Measurements from ENCODE around the gene PRELID2.
A peak's percentile ranks its signal among the peaks of the same experiment; 100 is the strongest.
"Not testable (repeated sequence)": the region's sequence is repeated elsewhere in the genome, so short reads cannot be mapped to it uniquely, and the experiment has no call there.

The PRELID2 gene

GRCh38 chr5:145840458-145841132 lies 5.5 kb upstream of the PRELID2 start:
- DNase-seq (ENCODE audit: low spot score) = no peak

DNA sequence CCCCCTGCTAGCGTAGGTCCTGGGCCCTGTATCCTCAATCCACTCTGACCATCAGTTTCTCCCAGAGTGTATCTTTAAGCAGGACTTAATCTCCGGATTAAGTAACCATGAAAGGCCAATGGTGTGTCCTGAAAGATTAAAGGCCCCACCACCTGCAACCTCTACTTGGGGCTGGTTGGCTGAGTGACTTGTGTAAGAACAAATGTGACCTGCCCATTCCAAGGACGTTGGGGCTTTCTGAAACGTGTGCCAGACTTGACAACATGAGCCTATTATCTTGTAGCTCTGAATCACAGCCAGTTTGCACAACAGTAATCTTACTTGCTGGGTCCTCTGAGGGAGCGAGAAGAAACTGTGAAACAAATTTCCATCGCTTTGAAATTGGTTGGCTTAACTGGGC lies 3.1 kb upstream of the PRELID2 start:
- DNase-seq (ENCODE audit: low spot score) = no peak

DNA sequence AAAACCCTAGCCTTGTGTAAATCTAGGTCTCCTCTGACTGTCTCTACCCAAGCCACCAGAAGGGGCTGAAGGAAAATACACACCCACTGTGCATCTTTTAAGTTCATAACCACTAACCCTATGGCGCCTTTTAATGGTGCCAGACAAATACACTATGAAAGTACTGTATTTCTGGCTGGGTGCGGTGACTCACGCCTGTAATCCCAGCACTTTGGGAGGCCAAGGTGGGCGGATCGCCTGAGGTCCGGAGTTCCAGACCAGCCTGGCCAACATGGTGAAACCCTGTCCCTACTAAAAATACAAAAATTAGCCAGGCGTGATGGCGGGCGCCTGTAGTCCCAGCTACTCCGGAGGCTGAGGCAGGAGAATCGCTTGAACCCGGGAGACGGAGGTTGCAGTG lies 1.1 kb upstream of the PRELID2 start:
- DNase-seq (ENCODE audit: low spot score) = not testable (repeated sequence)

GRCh38 chr5:145835848-145836239 lies 702 bp upstream of the PRELID2 start:
- no peak for DNase-seq (ENCODE audit: low spot score)

GRCh38 chr5:145834554-145834916 lies 607 bp downstream of the PRELID2 start:
- DNase-seq (ENCODE audit: low spot score) = no peak

GRCh38 chr5:145833631-145834200 lies 1.4 kb downstream of the PRELID2 start:
- no peak for DNase-seq (ENCODE audit: low spot score)

GRCh38 chr5:145830594-145830993 lies 4.5 kb downstream of the PRELID2 start:
- peak; percentile 5 for DNase-seq (ENCODE audit: low spot score)

DNA sequence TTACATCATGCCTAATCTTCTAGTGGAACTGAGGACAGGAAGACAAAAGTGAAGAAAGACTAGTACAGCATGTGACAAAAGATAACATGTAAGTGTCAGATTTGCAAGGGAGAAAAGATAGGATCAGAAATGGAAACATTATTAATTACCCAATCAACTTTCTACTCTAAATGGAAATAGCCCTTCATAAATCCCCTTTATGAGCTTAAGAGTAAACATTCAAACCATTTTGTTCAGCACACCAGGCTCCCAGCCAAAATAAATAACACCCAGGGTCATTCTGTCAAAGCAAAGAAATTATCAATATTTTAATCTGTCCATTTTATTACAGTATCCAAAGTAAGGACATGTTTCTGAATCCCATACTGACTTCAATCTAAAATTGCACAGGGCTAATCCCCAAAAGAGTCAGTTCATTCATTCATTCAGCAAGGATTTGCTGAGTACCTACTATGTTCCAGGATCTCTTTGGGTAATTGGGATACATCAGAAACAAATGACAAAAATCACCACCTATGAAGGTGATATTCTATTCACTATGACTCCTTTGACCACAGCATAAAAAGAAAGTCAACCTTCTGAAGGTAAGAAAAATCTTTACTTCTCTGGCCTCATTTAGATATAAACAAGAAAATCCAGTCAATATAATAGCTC lies 5.3 kb downstream of the PRELID2 start:
- no peak for DNase-seq (ENCODE audit: low spot score)

GRCh38 chr5:145826895-145827674 lies 8.1 kb downstream of the PRELID2 start:
- no peak for DNase-seq (ENCODE audit: low spot score)

GRCh38 chr5:145825751-145826180 lies 9.4 kb downstream of the PRELID2 start:
- DNase-seq (ENCODE audit: low spot score) = peak; percentile 17

DNA sequence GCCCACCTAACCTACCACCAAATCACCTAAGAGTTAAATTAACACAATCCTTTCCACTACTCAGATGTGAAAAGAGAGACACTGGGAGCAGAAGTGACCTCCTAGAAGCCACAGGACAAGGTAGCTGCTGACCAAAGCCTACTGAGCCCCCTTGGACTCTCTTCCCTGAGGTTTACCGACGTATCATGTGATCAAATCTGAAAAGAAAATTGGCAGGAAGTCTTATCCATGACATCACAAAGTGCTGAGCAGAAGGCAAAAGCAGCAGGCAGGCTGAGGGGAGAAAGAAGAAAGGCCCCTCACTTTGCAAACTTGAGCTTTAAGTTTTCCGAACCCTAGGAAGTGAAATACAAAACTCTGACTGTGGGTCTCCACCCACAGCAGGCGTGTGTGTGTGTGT lies 11.1 kb downstream of the PRELID2 start:
- no peak for DNase-seq (ENCODE audit: low spot score)

DNA sequence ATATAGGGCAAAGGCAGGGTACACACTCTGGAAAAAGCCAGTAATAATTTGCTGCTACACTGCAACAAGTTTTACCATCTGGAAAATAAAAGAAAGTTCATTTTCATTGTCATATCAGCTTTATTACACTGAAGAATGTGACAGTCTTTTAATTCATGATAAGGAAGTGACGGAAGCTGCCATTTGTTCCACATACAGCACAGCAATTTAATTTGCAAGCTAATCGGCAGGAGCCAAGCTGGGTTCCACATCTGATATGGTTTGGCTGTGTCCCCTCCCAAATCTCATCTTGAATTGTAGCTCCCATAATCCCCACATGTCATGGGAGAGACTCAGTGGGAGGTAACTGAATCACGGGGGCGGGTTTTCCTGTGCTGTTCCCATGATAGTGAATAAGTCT lies 16.5 kb downstream of the PRELID2 start:
- DNase-seq (ENCODE audit: low spot score) = no peak

DNA sequence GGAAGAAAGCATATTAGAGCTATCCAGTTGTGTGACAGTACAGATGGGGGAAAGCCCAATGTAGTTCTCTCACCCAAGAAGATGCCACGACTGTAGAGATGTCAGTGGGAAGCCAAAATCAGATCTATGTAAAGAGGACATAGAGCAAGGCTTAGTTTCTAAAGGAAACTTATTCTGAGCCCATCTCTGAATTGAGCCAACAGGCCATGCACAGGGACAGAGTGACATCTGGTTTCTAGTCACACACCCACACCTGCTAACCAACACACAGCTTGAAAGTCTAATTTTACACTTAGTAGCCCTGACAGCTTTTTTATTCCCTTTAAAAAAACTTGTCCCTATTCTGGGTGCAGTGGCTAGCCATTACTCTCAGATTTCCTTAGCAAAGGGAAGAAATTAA lies 22.3 kb downstream of the PRELID2 start:
- no peak for DNase-seq (ENCODE audit: low spot score)

- peak; percentile 9 for DNase-seq (ENCODE audit: low spot score)
These were observed 23.1 kb downstream of the PRELID2 start for GRCh38 chr5:145811834-145812625.

- DNase-seq (ENCODE audit: low spot score) = no peak
These were observed 28.2 kb downstream of the PRELID2 start for GRCh38 chr5:145806923-145807322.

- no peak for DNase-seq (ENCODE audit: low spot score)
These were observed 29.3 kb downstream of the PRELID2 start for GRCh38 chr5:145805819-145806218.

- DNase-seq (ENCODE audit: low spot score) = no peak
These were observed 30.4 kb downstream of the PRELID2 start for GRCh38 chr5:145804701-145805100.

- DNase-seq (ENCODE audit: low spot score) = no peak
These were observed 31.8 kb downstream of the PRELID2 start for GRCh38 chr5:145803112-145804004.

GRCh38 chr5:145801195-145801594 lies 33.9 kb downstream of the PRELID2 start:
- DNase-seq (ENCODE audit: low spot score) = no peak

DNA sequence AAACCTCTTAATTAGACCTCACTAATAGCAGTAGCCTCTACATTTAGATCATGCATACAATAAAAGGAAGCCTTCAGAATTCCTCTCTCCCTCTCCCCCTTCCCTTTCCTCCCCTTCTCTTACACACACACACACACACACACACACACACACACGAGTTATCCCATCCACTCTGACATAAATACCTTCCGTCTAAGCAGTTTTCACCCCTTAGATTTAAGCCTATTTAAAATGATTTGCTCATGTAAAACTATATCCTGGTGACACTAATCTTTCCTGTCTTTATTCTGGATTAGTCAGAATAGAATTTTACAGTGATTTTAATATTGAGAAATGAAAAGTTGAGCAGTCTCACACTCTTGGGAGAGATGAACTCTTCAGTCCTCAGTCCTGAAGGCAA lies 35.0 kb downstream of the PRELID2 start:
- DNase-seq (ENCODE audit: low spot score) = no peak

- not testable (repeated sequence) for DNase-seq (ENCODE audit: low spot score)
These were observed 36.6 kb downstream of the PRELID2 start for GRCh38 chr5:145798503-145798902.

Measured in hepatic stellate cell (primary cell).